Neural cell (in vitro differentiated cells): Measurements from ENCODE around the gene RBM4B. TPM values are rescaled to one million over a fixed set of nuclear protein-coding genes. Genes with fewer than 3 reads are reported as not detected.
"Not testable (repeated sequence)": the region's sequence is repeated elsewhere in the genome, so short reads cannot be mapped to it uniquely, and the experiment has no call there.

ENCODE experiments used
- H2AFZ ChIP-seq: fragments of 200-600, 300-800 bp; sonication (generic), shearing (Covaris generic); 2 replicates; pipeline ENCODE4 v1.6.0; 2014; ENCODE audit warnings: low read depth, mild to moderate bottlenecking, antibody characterized with exemption, low read length, moderate library complexity
- H3F3A ChIP-seq: fragments of 200-600 bp; shearing (Covaris generic); 2 replicates; pipeline ENCODE4 v1.6.1; 2016; ENCODE audit warnings: mild to moderate bottlenecking, moderate library complexity, mixed read lengths, antibody characterized with exemption, low read length; ENCODE audit not compliant: insufficient read depth, poor library complexity, severe bottlenecking
- H3K27ac ChIP-seq: fragments of 200-600, 300-800 bp; sonication (generic), shearing (Covaris generic); 2 replicates; pipeline ENCODE4 v1.5.1; 2014; ENCODE audit warnings: mild to moderate bottlenecking, low read length, moderate library complexity
- H3K27me3 ChIP-seq: fragments of 300-800, 200-600 bp; sonication (generic), shearing (Covaris generic); 2 replicates; pipeline ENCODE4 v1.6.0; 2014; ENCODE audit warnings: mild to moderate bottlenecking, low read depth, low read length, moderate library complexity; ENCODE audit not compliant: insufficient read depth
- H3K36me3 ChIP-seq: fragments of 300-800, 200-600 bp; sonication (generic), shearing (Covaris generic); 2 replicates; pipeline ENCODE4 v1.5.1; 2014; ENCODE audit warnings: mild to moderate bottlenecking, antibody characterized with exemption, low read length, moderate library complexity; ENCODE audit not compliant: insufficient read depth
- H3K4me2 ChIP-seq: fragments of 300-800, 200-600 bp; sonication (generic), shearing (Covaris generic); 2 replicates; pipeline ENCODE4 v1.6.0; 2014; ENCODE audit warnings: mild to moderate bottlenecking, low read length
- H3K4me3 ChIP-seq: fragments of 300-800, 200-600 bp; sonication (generic), shearing (Covaris generic); 2 replicates; pipeline ENCODE4 v1.5.1; 2014; ENCODE audit warnings: mild to moderate bottlenecking, low read length, moderate library complexity
- H3K79me2 ChIP-seq: fragments of 200-600 bp; shearing (Covaris generic); replicated peaks from 2 replicates; pipeline ENCODE4 v1.6.0; 2014; ENCODE audit warnings: mild to moderate bottlenecking, low read length, moderate library complexity; ENCODE audit not compliant: insufficient read depth
- H3K9ac ChIP-seq: fragments of 300-800, 200-600 bp; sonication (generic), shearing (Covaris generic); 2 replicates; pipeline ENCODE4 v1.6.1; 2016; ENCODE audit warnings: mild to moderate bottlenecking, low read length, mixed read lengths
- H3K9me2 ChIP-seq: fragments of 200-600 bp; shearing (Covaris generic); 2 replicates; pipeline ENCODE4 v1.6.1; 2016; ENCODE audit warnings: mild to moderate bottlenecking, low read length, mixed read lengths; ENCODE audit not compliant: insufficient read depth
- H3K9me3 ChIP-seq: fragments of 200-600, 300-800 bp; sonication (generic), shearing (Covaris generic); 2 replicates; pipeline ENCODE4 v1.6.1; 2016; ENCODE audit warnings: mild to moderate bottlenecking, mixed run types, low read length, moderate library complexity, mixed read lengths
- H4K20me1 ChIP-seq: fragments of 200-600 bp; shearing (Covaris generic); 2 replicates; pipeline ENCODE4 v1.6.1; 2016; ENCODE audit warnings: mild to moderate bottlenecking, mixed run types; ENCODE audit not compliant: insufficient read depth
- CTCF ChIP-seq: fragments of 450-650 bp; IDR thresholded peaks from 2 replicates; pipeline ENCODE4 v1.5.1; 2014; ENCODE audit warnings: antibody characterized with exemption, mild to moderate bottlenecking, moderate library complexity; ENCODE audit not compliant: poor library complexity, severe bottlenecking
- EP300 ChIP-seq: fragments of 450-650 bp; conservative IDR thresholded peaks from 2 replicates; pipeline ENCODE4 v1.6.1; 2014; ENCODE audit warnings: antibody characterized with exemption, mild to moderate bottlenecking, moderate library complexity; ENCODE audit not compliant: poor library complexity, severe bottlenecking
- EZH2 ChIP-seq: fragments of 200-600, 300-800 bp; shearing (Covaris generic), sonication (generic); IDR thresholded peaks from 2 replicates; pipeline ENCODE4 v1.6.1; 2014; ENCODE audit warnings: antibody characterized with exemption, low read length, borderline replicate concordance, mild to moderate bottlenecking; ENCODE audit not compliant: insufficient read depth, poor library complexity, severe bottlenecking
- MXI1 ChIP-seq: fragments of 450-650 bp; conservative IDR thresholded peaks from 2 replicates; pipeline ENCODE4 v1.6.1; 2014; ENCODE audit warnings: antibody characterized with exemption, mild to moderate bottlenecking; ENCODE audit not compliant: poor library complexity, severe bottlenecking
- POLR2AphosphoS5 ChIP-seq: IDR thresholded peaks from 2 replicates; pipeline ENCODE4 v1.6.1; 2012
- RAD21 ChIP-seq: fragments of 450-650 bp; conservative IDR thresholded peaks from 2 replicates; pipeline ENCODE4 v1.6.1; 2014; ENCODE audit warnings: antibody characterized with exemption, mild to moderate bottlenecking, moderate library complexity
- REST ChIP-seq: IDR thresholded peaks from 2 replicates; pipeline ENCODE4 v1.6.1; 2012; ENCODE audit warnings: borderline replicate concordance
- SMC3 ChIP-seq: fragments of 450-650 bp; conservative IDR thresholded peaks from 2 replicates; pipeline ENCODE4 v1.6.1; 2014; ENCODE audit warnings: antibody characterized with exemption, mild to moderate bottlenecking, moderate library complexity; ENCODE audit not compliant: poor library complexity
- TAF1 ChIP-seq: IDR thresholded peaks from 2 replicates; pipeline ENCODE4 v1.6.1; 2012; ENCODE audit warnings: low read depth
- polyA plus RNA-seq: library from polyadenylated mRNA; depleted of rRNA; stranded (reverse); fragments of >200 nt; gene quantifications from 2 replicates; pipeline ENCODE4 v1.2.3, GENCODE V29; 2014

The RBM4B gene
- polyA plus RNA-seq, 1 donor from 2014 or later, result 197 TPM

- H3K79me2 ChIP-seq, result peaks cover 96% of the 10 kb centered on the region
- H3F3A ChIP-seq, result peaks cover 3% of the 10 kb centered on the region
- H3K36me3 ChIP-seq, result peaks cover 30% of the 10 kb centered on the region
- no peaks in the 10 kb centered on the region for H3K9me3 ChIP-seq
- H3K9me2 ChIP-seq, result no peaks in the 10 kb centered on the region
- H3K4me2 ChIP-seq, result peak overlapping the region; percentile 49
- no peak overlapping the region for H3K27ac ChIP-seq
- TF ChIP-seq MXI1 (no peak), RAD21 (no peak), EP300 (no peak), CTCF (no peak), POLR2AphosphoS5 (no peak), REST (no peak), EZH2 (no peak), TAF1 (no peak), SMC3 (no peak)
- H3K4me3 ChIP-seq, result peak overlapping the region; percentile 75
- H3K9ac ChIP-seq, result no peak overlapping the region
- H4K20me1 ChIP-seq, result peaks cover 80% of the 10 kb centered on the region
- H2AFZ ChIP-seq, result no peak overlapping the region
- no peaks in the 10 kb centered on the region for H3K27me3 ChIP-seq
Measured at GRCh38 chr11:66643745-66644437, 33.8 kb downstream of the RBM4B start.

- no peak overlapping the region for H2AFZ ChIP-seq
- H3K36me3 ChIP-seq, result peaks cover 29% of the 10 kb centered on the region
- H3K27ac ChIP-seq, result no peak overlapping the region
- H3F3A ChIP-seq, result peaks cover 8% of the 10 kb centered on the region
- peaks cover 70% of the 10 kb centered on the region for H4K20me1 ChIP-seq
- peaks cover 82% of the 10 kb centered on the region for H3K79me2 ChIP-seq
- no peak for TF ChIP-seq EZH2
- no peak for TF ChIP-seq TAF1
- TF ChIP-seq POLR2AphosphoS5, result no peak
- no peak for TF ChIP-seq CTCF
- no peak for TF ChIP-seq SMC3
- TF ChIP-seq MXI1, result no peak
- no peak for TF ChIP-seq REST
- no peak for TF ChIP-seq EP300
- TF ChIP-seq RAD21, result no peak
- no peaks in the 10 kb centered on the region for H3K9me3 ChIP-seq
- peak overlapping the region; percentile 75 for H3K4me3 ChIP-seq
- H3K9ac ChIP-seq, result peak overlapping the region; percentile 4
- peak overlapping the region; percentile 100 for H3K4me2 ChIP-seq
- H3K9me2 ChIP-seq, result no peaks in the 10 kb centered on the region
- H3K27me3 ChIP-seq, result no peaks in the 10 kb centered on the region
Measured at GRCh38 chr11:66641834-66642233, 35.9 kb downstream of the RBM4B start.

- peak overlapping the region; percentile 97 for H3K27ac ChIP-seq
- peak overlapping the region; percentile 75 for H3K4me3 ChIP-seq
- peaks cover 50% of the 10 kb centered on the region for H4K20me1 ChIP-seq
- H3F3A ChIP-seq, H2AFZ ChIP-seq, H3K9me2 ChIP-seq, H3K27me3 ChIP-seq, H3K9me3 ChIP-seq: not testable (repeated sequence)
- H3K4me2 ChIP-seq, result peak overlapping the region; percentile 100
- H3K79me2 ChIP-seq, result peaks cover 67% of the 10 kb centered on the region
- H3K36me3 ChIP-seq, result peaks cover 20% of the 10 kb centered on the region
- H3K9ac ChIP-seq, result peak overlapping the region; percentile 92
Measured at GRCh38 chr11:66639814-66640340, 37.8 kb downstream of the RBM4B start.
